Activated T-cell treated with anti-CD3 and anti-CD28 coated beads, Interleukin-2, amount 50 U/mL, for 24 hours (primary cell): ENCODE measurements around the gene RAB12.
"Not testable (repeated sequence)": the region's sequence is repeated elsewhere in the genome, so short reads cannot be mapped to it uniquely, and the experiment has no call there.

Source experiments
- DNase-seq: peaks from one replicate; pipeline ENCODE4 v3.0.0-alpha.2; 2020
- H3K27ac Mint-ChIP-seq: 2 replicates; pipeline ENCODE4 v1.8.0; 2020; ENCODE audit warnings: mild to moderate bottlenecking, mixed read lengths
- H3K27me3 Mint-ChIP-seq: 2 replicates; pipeline ENCODE4 v1.8.0; 2020; ENCODE audit warnings: mixed read lengths
- H3K36me3 Mint-ChIP-seq: 2 replicates; pipeline ENCODE4 v1.8.0; 2020; ENCODE audit warnings: low read depth, mixed read lengths
- H3K4me1 Mint-ChIP-seq: 2 replicates; pipeline ENCODE4 v1.8.0; 2020; ENCODE audit warnings: low read depth, mixed read lengths
- H3K4me3 Mint-ChIP-seq: 2 replicates; pipeline ENCODE4 v1.8.0; 2020; ENCODE audit warnings: mild to moderate bottlenecking, moderate library complexity, mixed read lengths
- H3K9me3 Mint-ChIP-seq: 2 replicates; pipeline ENCODE4 v1.8.0; 2020; ENCODE audit warnings: mixed read lengths

The RAB12 gene

DNA sequence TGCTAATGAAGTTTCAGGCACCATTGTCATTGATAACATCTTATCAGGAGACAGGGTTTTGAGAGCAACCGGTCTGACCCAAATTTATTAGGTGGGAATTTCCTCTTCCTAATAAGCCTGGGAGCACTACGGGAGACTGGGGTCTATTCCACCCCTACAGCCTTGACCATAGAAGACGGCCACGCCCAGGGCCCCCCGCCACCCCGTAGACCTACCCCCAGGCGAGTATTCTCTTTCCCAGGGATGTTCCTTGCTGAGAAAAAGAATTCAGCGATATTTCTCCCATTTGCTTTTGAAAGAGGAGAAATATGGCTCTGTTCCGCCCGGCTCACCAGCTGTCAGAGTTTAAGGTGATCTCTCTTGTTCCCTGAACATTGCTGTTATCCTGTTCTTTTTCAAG lies 13.4 kb downstream of the RAB12 start:
- not testable (repeated sequence) for H3K4me3 Mint-ChIP-seq, DNase-seq, H3K27me3 Mint-ChIP-seq, H3K9me3 Mint-ChIP-seq
- Mint-ChIP-seq H3K36me3 (peaks cover 91% of the 10 kb centered on the region), H3K4me1 (peaks cover 60% of the 10 kb centered on the region), H3K27ac (peak overlapping the region; percentile 63)

DNA sequence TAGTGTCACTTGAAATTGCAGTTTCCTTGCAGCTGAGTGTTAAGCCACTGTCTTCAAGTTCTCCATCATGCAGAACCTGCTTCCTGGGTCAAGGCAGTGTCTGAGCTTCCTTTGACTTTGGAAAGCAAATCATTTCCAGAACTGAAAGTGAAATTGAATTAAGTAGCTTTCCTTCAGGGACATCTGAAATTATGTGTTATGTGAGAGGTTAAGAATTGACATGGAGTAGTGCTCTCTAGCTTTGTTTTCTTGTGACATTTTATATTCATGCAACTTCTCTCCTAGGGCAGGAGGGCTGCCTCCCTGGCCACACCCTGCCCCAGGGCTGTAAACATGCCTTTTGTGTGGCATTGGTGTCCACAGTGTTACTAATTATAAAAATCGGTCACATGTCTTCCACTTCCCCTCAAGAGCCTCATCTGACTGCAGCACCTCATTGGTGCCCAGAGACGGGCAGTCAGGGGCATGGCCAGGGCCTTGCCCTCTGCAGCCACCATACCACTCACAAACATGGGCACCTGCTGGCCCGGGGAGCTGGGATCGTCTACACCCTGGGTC lies 14.4 kb downstream of the RAB12 start:
- Mint-ChIP-seq H3K4me3 (no peak overlapping the region), H3K9me3 (peaks cover 8% of the 10 kb centered on the region), H3K27me3 (no peaks in the 10 kb centered on the region), H3K36me3 (peaks cover 90% of the 10 kb centered on the region), H3K4me1 (peaks cover 58% of the 10 kb centered on the region), H3K27ac (peak overlapping the region; percentile 86)
- no peak for DNase-seq

DNA sequence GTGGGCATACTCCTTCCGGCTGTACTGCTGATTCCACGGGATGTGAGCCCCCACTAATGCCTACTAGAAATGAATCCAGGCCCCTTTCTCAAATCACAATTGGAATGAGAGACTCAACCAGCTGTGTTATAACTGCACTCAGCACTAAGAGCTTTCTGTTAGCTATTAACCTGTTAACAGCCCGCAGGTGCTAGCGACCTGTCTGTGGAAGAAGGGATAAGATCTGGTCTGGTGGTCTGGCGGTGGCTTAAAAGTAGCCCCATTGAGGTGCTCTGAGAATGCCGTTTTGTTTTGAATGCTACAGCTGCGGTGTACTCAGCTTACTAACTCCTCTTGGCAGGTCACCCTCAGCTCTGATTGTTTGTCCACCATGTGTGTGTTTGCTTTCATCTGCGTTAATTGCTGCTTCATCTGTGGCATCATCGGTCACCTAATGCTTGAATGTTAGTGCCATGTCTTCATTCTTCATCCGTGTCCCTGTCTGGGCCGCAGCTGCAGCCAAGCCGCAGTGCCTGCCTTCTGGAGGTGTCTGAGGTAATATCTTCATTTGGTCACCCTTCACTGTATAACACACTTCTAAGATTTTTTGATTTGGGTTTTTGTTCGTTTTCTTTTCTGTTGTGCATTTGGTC lies 16.3 kb downstream of the RAB12 start:
- Mint-ChIP-seq H3K4me1 (peaks cover 40% of the 10 kb centered on the region), H3K27me3 (no peaks in the 10 kb centered on the region), H3K27ac (peak overlapping the region; percentile 22), H3K36me3 (peaks cover 88% of the 10 kb centered on the region), H3K4me3 (no peak overlapping the region), H3K9me3 (peaks cover 8% of the 10 kb centered on the region)
- DNase-seq, result no peak

DNA sequence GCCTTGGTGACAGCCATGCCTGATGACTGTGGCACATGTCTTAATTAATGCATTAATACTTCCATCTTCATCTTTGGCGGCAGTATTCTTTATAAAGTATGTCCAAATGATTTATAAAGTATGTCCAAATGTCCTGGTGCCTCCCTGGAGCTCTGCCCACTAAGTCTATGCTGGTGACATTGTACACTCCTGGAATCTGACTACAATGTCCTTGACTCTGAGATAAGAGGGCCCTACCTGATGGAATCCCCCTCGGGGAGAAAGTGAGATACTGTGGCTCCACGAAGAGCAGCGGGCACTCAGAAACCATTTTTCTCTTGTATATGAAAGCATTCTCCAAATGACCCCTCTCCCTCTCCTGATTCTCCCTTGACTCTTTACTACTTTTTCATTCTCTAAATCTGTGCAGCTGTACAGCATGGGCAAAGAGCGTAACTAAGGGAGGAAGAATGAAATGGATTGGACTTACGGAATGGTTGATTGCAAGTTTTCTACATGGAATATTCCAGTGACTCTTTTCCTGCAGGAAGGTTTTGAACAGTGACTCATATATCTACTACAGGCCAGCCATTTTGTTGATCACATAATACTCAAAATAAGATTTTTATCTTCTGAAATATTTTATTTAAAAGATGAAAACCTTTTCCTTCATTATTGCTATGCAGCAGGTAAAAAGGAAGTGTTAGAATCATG lies 17.3 kb downstream of the RAB12 start:
- H3K9me3 Mint-ChIP-seq, result peaks cover 3% of the 10 kb centered on the region
- DNase-seq, result no peak
- no peak overlapping the region for H3K4me3 Mint-ChIP-seq
- no peak overlapping the region for H3K27ac Mint-ChIP-seq
- peaks cover 31% of the 10 kb centered on the region for H3K4me1 Mint-ChIP-seq
- H3K27me3 Mint-ChIP-seq, result no peaks in the 10 kb centered on the region
- peaks cover 87% of the 10 kb centered on the region for H3K36me3 Mint-ChIP-seq

DNA sequence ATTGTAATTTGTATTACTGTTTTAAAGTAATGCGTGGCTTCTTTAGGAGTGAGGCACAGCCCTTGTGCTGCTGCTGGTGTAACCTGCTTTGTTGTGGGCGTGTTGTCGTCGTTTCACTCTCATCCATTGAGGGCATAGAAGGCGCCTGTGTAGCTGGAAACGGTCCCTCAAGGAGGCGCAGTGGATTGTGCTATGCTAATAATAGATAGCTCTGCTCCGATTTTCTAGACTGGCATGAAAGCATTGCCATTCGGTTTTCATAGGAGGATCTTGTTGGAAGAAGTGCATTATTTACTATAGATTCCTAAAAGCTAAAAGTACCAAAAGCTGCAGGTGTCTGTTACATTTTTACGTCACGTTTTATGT lies 17.9 kb downstream of the RAB12 start:
- H3K27ac Mint-ChIP-seq, result no peak overlapping the region
- no peaks in the 10 kb centered on the region for H3K27me3 Mint-ChIP-seq
- H3K4me1 Mint-ChIP-seq, result peaks cover 26% of the 10 kb centered on the region
- peaks cover 86% of the 10 kb centered on the region for H3K36me3 Mint-ChIP-seq
- DNase-seq, result no peak
- no peaks in the 10 kb centered on the region for H3K9me3 Mint-ChIP-seq
- no peak overlapping the region for H3K4me3 Mint-ChIP-seq

DNA sequence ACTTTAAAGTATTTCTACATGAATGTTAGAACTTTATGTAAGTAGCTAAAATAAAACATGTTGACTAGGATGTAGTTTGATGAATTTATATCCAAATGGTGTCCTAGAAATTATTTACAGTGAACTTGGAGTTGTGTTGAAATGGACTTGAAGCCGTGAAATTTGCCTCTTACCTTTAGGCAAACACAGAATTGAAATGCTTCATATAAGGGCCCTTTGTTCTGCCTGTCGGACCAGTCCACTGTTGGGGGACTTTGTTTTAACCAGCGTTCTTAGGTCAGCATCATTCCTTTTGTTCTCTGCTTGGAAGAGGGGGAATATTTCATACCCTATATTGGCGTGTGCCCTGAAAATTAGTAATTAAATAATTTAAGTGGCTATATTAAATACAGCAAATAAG lies 18.3 kb downstream of the RAB12 start:
- no peaks in the 10 kb centered on the region for H3K27me3 Mint-ChIP-seq
- no peaks in the 10 kb centered on the region for H3K9me3 Mint-ChIP-seq
- H3K4me3 Mint-ChIP-seq, result no peak overlapping the region
- H3K36me3 Mint-ChIP-seq, result peaks cover 85% of the 10 kb centered on the region
- no peak for DNase-seq
- no peak overlapping the region for H3K27ac Mint-ChIP-seq
- peaks cover 22% of the 10 kb centered on the region for H3K4me1 Mint-ChIP-seq

DNA sequence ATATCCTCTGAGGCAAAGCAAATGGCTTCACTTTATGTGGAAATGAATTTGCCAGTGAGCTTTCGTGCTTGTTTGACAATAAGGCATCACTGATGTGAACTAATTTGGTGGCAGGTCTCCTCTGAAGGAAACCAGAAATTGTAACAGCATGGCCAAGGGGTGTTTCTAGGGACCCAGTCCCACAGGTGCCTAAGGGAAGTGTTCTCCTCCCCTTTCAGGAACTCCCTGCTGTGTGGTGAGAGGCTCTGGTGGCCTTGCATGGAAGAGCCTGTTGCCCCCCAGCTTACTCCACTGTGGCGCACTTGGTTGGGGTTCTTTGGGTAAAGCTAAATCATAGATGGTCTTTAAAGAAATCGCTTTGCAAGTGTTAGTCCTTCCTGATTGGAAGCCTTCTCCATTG lies 20.4 kb downstream of the RAB12 start:
- Mint-ChIP-seq H3K36me3 (peaks cover 88% of the 10 kb centered on the region), H3K4me3 (no peak overlapping the region), H3K4me1 (peaks cover 6% of the 10 kb centered on the region), H3K27me3 (no peaks in the 10 kb centered on the region), H3K9me3 (no peaks in the 10 kb centered on the region), H3K27ac (no peak overlapping the region)
- no peak for DNase-seq

DNA sequence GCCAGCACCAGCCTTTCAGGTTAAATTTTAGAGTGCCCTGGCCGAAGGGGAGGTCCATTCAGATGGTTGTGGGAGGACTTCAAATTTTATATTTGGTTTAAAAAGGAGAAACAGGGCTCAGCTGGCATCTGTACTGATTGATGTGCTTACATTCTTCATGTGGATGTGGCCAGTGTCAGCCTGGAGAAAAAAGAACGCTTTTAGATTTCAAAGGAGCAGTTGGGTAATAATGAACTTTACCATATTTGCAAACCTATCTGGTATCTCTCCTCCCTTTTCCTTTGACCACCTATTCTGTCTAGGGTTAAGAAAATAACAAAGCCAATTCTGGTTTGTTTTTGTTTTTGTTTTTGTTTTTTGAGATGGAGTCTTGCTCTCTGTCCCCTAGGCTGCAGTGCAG lies 21.3 kb downstream of the RAB12 start:
- Mint-ChIP-seq H3K4me3 (no peak overlapping the region), H3K9me3 (no peaks in the 10 kb centered on the region), H3K27me3 (no peaks in the 10 kb centered on the region), H3K4me1 (peaks cover 4% of the 10 kb centered on the region), H3K36me3 (peaks cover 86% of the 10 kb centered on the region), H3K27ac (no peak overlapping the region)
- no peak for DNase-seq

DNA sequence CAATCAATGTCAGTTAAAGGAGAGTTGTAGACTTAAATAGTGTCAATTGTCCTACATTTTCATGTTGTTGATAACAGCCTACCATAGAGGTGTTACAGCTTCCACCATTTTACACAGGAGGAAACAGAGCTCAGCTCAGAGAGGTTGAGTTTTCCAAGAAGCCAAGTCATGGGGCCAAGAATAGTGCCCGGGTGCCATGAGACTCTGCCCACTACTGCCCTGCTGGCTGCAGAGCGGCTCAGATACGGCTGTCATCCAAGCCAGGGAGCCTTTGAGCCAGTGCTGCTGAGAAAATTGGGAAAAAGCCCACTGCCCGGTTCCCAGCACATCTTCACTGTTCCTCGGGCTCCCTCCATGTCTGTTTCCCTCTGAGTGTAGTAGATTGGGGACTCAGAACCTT lies 22.0 kb downstream of the RAB12 start:
- Mint-ChIP-seq H3K27ac (no peak overlapping the region), H3K4me3 (no peak overlapping the region), H3K36me3 (peaks cover 86% of the 10 kb centered on the region), H3K9me3 (no peaks in the 10 kb centered on the region), H3K27me3 (no peaks in the 10 kb centered on the region), H3K4me1 (peaks cover 4% of the 10 kb centered on the region)
- no peak for DNase-seq

DNA sequence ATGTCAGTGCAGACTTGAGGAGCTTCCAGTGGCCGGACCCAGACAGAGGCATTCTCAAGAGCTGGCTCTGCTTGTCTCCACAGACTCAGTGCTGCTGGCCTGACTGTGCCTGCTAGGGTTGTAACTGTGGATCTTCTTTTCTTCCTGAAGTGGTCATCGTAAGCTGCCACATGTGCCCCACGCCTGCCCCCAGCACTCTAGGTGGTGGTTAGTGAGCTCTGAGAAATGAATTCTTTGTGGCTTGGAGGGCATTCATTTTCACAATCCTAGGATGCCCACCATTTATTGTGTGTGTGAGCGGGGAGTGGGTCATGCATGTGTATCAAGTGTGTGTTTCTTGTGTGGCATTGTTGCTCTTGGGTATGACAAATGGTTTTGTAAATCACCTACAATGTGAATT lies 23.1 kb downstream of the RAB12 start:
- peaks cover 85% of the 10 kb centered on the region for H3K36me3 Mint-ChIP-seq
- no peaks in the 10 kb centered on the region for H3K9me3 Mint-ChIP-seq
- peaks cover 3% of the 10 kb centered on the region for H3K4me1 Mint-ChIP-seq
- H3K4me3 Mint-ChIP-seq, result no peak overlapping the region
- no peaks in the 10 kb centered on the region for H3K27me3 Mint-ChIP-seq
- H3K27ac Mint-ChIP-seq, result no peak overlapping the region
- DNase-seq, result no peak

DNA sequence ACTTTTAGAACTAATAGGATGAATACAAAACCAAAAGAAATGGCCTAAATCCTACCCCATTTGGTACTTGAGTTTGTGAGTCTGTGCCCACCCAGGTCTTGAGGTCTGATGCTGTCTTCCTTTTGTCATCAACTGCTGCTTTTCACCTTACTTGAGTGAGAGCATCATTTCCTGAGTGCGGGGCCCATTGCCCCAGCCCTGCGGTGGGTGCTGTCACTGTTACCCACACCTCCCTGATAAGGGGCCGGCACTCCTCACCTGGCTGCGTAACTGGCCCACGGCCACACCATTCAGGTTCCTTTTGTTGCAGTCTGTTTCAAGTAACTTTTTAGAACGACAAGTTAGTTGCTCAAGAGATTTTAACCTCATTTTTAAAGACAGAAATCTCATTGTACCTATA lies 25.3 kb downstream of the RAB12 start:
- peaks cover 91% of the 10 kb centered on the region for H3K36me3 Mint-ChIP-seq
- no peak overlapping the region for H3K4me3 Mint-ChIP-seq
- no peak for DNase-seq
- H3K27me3 Mint-ChIP-seq, result no peaks in the 10 kb centered on the region
- no peak overlapping the region for H3K27ac Mint-ChIP-seq
- no peaks in the 10 kb centered on the region for H3K4me1 Mint-ChIP-seq
- H3K9me3 Mint-ChIP-seq, result no peaks in the 10 kb centered on the region

DNA sequence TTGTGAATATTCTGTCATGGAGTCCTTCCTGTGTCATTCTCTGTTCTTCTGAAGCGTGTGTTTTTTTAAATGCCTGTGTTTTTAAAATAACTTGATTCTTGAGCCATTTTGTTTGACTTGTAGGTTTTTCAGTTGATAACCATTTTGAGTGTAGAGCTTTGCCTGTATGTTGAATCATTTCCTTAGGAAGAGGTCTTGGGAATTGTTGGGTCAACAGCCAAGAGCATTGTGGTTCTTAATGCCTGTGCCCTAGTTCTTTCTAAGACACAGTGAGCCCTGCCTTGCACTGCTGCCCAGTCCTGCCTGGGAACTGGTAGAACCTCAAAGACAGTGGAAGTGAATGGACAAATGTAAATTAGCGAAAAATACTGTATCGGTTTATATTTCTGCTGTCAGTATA lies 25.9 kb downstream of the RAB12 start:
- Mint-ChIP-seq H3K27ac (peak overlapping the region; percentile 69), H3K9me3 (no peaks in the 10 kb centered on the region), H3K27me3 (no peaks in the 10 kb centered on the region), H3K36me3 (peaks cover 91% of the 10 kb centered on the region), H3K4me3 (no peak overlapping the region), H3K4me1 (no peaks in the 10 kb centered on the region)
- DNase-seq, result no peak

DNA sequence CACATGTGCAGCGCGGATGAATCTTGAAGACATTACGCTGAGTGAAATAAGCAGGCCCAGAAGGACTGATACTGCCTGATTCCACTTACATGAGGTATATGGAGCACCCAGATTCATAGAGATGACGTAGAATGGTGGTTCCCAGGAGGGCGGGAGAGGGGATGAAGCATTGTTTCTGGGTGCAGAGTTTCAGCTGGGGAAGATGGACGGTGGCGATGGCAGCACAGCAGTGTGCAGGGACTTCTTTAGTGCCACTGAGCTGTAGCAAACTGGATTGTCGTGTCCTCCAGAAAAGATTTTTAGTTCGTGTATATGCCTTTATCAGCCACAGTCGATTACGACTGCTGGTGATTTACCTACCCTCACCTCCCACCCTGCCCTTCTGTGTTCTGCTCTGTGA lies 30.5 kb downstream of the RAB12 start:
- Mint-ChIP-seq H3K36me3 (peaks cover 65% of the 10 kb centered on the region), H3K4me1 (peaks cover 13% of the 10 kb centered on the region), H3K27ac (no peak overlapping the region), H3K27me3 (no peaks in the 10 kb centered on the region), H3K4me3 (no peak overlapping the region), H3K9me3 (no peaks in the 10 kb centered on the region)
- no peak for DNase-seq

DNA sequence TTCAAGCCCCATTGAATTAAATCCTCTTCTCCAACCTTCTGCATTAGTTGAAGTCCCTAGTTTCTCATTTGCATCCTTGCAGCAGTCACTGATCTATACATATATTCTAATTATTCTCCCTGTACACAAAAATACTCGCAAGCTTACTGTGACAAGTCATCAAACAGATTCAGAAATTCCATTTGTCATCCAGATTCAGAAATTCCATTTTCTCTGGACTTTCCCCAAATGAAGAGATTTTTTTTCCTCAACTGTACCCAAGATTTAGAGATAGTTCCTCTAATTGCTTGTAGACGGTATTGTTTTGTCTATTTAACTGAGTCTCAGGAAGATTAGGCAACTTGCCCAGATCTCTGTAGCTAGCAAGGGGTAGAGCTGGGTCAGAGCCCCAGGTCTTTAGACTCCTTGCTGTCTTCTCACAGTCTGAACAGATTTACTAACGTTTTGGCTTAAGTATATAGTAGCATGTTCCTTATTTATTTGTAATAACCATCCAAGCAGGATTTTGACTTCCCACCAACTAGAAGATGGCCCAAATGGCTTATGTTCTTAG lies 34.2 kb downstream of the RAB12 start:
- Mint-ChIP-seq H3K9me3 (no peaks in the 10 kb centered on the region), H3K27ac (no peak overlapping the region), H3K4me3 (no peak overlapping the region), H3K4me1 (peaks cover 13% of the 10 kb centered on the region), H3K36me3 (peaks cover 34% of the 10 kb centered on the region), H3K27me3 (peaks cover 18% of the 10 kb centered on the region)
- no peak for DNase-seq

DNA sequence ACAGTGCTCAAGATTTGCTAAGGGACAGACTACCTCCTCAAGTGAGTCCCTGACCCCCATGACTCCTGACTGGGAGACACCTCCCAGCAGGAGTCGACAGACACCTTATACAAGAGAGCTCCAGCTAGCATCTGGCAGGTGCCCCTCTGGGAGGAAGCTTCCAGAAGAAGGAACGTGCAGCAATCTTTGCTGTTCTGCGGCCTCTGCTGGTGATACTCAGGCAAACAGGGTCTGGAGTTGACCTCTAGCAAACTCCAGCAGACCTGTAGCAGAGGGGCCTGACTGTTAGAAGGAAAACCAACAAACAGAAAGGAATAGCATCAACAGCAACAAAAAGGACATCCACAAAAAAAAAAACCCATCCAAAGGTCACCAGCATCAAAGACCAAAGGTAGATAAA lies 38.1 kb downstream of the RAB12 start:
- not testable (repeated sequence) for DNase-seq, H3K9me3 Mint-ChIP-seq, H3K27ac Mint-ChIP-seq, H3K4me3 Mint-ChIP-seq, H3K36me3 Mint-ChIP-seq
- H3K27me3 Mint-ChIP-seq, result peaks cover 38% of the 10 kb centered on the region
- peaks cover 12% of the 10 kb centered on the region for H3K4me1 Mint-ChIP-seq
